ENCODE data around the gene PDE4DIP.
"Not testable (repeated sequence)": the region's sequence is repeated elsewhere in the genome, so short reads cannot be mapped to it uniquely, and the experiment has no call there.

PDE4DIP gene

DNA sequence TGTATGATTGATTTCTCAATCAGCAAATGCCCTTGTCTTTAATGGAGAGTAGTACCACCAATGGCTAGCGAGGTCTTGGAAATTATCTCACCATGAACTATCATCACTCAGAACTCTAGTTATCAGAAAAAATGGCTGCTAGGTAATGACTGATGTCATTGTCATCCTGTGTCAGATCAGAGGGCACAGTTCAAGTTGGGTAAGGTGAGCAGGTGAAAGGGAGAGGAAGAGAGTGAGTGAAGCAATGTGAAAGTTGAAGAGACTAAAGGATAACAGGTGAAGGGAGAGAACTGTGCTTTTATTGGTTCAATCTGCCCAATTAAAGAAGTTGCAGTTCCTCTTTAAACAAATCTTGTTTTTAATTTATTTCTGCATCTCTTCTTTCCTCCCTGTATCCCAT lies 76.8 kb downstream of the PDE4DIP start:
- not testable (repeated sequence) for DNase-seq (ENCODE audit: low read depth)

DNA sequence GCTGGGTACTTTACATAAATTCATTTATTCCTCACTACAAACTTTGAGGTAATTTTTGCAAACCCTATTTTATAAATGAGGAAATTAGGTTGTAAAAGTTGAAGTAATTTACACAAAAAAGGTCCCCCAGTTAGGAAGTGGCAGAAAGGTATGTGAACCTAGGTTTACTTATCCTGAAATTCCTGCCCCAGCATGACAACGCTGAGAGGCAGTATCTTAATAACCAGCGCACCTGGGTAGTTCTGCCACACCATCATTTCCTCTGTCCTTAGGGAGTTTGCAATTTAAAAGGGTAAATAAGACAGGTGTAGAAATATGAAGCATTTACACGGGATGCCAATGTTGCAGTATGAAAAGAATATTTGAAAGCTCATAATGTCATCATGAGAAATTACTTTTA lies 79.6 kb downstream of the PDE4DIP start:
- not testable (repeated sequence) for DNase-seq (ENCODE audit: low read depth)

GRCh38 chr1:148927645-148928044 lies 83.4 kb downstream of the PDE4DIP start:
- not testable (repeated sequence) for DNase-seq (ENCODE audit: low read depth)

GRCh38 chr1:148929253-148929652 lies 85.0 kb downstream of the PDE4DIP start:
- not testable (repeated sequence) for DNase-seq (ENCODE audit: low read depth)

DNA sequence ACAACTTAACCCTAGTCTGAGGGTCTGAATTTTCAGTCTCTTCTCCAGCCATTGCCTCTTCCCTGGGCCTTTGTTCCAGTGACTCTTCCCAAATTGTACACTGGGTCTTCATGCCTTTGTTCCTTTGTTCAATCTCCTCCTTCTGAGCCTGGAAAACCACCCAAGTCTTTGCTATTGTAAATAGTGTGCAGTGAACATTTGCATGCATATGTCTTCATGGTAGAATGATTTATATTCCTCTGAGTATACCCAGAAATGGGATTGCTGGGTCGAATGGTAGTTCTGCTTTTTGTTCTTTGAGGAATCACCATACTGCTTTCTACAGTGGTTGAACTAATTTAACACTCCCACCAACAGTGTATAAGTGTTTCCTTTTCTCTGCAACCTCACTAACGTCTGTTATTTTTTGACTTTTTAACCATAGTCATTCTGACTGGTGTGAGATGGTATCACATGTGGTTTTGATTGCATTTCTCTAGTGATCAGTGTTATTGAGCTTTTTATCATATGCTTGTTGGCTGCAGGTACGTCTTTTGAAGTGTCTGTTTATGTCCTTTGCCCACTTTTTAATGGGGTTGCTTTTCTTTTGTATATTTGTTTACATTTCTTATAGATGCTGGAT lies 91.3 kb downstream of the PDE4DIP start:
- DNase-seq (ENCODE audit: low read depth) = not testable (repeated sequence)

GRCh38 chr1:148942906-148943305 lies 98.7 kb downstream of the PDE4DIP start:
- DNase-seq (ENCODE audit: low read depth) = not testable (repeated sequence)

- not testable (repeated sequence) for DNase-seq (ENCODE audit: low read depth)
Measured at GRCh38 chr1:148945130-148945529, 100.9 kb downstream of the PDE4DIP start.

- not testable (repeated sequence) for DNase-seq (ENCODE audit: low read depth)
Measured at GRCh38 chr1:148948768-148949167, 104.5 kb downstream of the PDE4DIP start.

DNA sequence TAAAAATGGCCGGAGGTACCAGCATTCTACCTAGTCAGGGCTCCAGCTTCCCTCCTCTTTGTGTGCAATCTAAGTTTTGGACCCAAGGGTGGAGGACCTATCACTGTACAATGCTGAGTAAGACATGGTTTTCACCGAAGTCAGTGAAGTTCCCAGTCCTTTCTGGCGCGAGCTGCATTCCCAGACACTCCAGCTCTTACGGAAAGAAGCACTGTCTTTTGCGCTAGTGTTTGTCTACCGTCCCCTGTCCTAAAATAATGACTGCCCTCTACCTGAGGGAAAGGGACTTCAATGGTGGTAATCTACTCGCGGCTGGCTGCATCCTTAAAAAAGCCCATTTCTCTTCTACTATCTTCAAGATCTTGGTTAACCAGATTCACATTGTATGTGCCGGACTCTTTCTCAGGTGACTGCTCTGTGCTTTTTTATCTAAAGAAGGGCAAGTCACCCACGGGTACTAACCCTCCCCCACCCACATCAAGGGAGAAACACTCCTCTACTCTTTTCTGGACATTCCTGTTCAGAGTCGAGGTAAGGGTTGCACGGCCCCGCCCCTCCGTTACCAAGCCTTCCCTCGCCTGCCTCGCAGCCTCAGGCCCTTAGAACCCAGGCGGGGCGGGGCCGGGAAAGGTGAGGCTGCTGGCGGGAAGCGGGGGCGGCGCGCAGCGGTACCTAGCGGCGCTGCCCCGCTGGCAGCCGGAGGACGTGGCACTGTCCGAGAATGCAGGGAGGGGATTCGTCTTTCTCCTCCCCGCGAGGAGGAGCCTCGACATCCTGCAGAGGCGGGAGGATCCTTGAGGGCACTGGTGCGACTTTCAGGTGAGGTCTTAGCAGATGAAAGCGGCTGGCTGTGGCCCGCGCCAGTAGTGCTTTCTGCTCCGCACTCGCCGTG lies 107.4 kb downstream of the PDE4DIP start:
- peak; percentile 65 for DNase-seq (ENCODE audit: low read depth)

DNA sequence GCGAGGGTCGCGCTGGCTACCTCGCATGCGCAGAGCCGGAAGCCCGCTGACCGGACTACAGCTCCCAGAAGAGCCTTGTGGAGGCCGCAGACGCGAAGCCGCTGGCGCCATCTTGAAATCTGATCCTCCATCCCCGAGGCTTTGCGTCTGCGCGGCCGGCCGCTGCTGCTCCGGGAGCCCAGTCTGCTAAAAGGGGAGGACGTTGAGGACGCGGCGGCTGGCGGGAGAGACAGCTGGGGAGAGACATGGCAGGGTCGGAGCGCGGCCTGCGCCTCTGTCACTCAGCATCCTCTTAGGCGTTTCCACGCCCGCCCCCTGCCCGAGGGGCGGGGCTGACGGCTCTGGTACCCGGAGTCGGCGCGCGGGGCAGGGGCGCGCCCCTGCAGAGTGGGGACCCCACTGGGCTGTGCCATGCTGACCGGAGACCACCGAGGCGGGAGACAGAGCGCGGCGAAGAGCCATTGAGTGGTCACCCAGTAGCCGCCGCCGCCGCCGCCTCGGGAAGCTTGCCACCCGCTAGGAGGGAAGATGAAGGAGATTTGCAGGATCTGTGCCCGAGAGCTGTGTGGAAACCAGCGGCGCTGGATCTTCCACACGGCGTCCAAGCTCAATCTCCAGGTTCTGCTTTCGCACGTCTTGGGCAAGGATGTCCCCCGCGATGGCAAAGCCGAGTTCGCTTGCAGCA lies 108.2 kb downstream of the PDE4DIP start:
- not testable (repeated sequence) for DNase-seq (ENCODE audit: low read depth)

DNA sequence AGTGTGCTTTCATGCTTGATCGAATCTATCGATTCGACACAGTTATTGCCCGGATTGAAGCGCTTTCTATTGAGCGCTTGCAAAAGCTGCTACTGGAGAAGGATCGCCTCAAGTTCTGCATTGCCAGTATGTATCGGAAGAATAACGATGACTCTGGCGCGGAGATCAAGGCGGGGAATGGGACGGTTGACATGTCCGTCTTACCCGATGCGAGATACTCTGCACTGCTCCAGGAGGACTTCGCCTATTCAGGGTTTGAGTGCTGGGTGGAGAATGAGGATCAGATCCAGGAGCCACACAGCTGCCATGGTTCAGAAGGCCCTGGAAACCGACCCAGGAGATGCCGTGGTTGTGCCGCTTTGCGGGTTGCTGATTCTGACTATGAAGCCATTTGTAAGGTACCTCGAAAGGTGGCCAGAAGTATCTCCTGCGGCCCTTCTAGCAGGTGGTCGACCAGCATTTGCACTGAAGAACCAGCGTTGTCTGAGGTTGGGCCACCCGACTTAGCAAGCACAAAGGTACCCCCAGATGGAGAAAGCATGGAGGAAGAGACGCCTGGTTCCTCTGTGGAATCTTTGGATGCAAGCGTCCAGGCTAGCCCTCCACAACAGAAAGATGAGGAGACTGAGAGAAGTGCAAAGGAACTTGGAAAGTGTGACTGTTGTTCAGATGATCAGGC lies 108.8 kb downstream of the PDE4DIP start:
- not testable (repeated sequence) for DNase-seq (ENCODE audit: low read depth)

DNA sequence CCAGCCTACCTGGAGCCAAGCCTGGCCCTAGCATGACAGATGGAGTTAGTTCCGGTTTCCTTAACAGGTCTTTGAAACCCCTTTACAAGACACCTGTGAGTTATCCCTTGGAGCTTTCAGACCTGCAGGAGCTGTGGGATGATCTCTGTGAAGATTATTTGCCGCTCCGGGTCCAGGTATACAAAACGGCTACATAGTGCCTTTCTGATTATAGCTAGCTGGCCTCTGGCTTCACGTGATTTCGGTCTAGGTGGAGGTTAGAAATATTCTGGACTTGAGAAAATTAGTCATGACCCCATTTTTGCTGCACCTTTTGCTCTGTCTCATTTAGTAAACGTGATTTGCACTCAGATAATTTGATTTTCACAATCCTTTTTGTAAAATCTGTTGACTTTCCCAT lies 109.5 kb downstream of the PDE4DIP start:
- not testable (repeated sequence) for DNase-seq (ENCODE audit: low read depth)

GRCh38 chr1:148958343-148958742 lies 114.1 kb downstream of the PDE4DIP start:
- DNase-seq (ENCODE audit: low read depth) = not testable (repeated sequence)

GRCh38 chr1:148960212-148961000 lies 116.2 kb downstream of the PDE4DIP start:
- DNase-seq (ENCODE audit: low read depth) = not testable (repeated sequence)

GRCh38 chr1:148962127-148962857 lies 118.1 kb downstream of the PDE4DIP start:
- not testable (repeated sequence) for DNase-seq (ENCODE audit: low read depth)

DNA sequence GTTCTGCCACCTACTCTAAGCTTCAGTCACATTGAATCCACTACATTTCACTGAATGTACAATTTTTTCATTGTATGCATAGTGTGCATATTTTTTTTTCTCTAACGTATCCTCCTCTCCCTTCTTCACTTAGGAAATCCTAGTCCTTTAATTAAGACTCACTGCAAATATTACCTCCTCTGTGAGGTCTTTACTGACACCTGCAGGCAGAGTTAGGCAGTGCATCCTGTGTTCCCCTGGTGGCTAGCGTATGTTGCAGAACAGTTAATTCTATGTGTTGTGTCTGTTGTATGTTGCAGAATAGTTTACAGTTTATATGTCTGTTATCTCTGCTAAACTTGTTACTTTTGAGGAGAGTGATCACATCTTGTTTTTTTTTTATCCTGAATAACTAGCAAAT lies 121.9 kb downstream of the PDE4DIP start:
- not testable (repeated sequence) for DNase-seq (ENCODE audit: low read depth)

- DNase-seq (ENCODE audit: low read depth) = not testable (repeated sequence)
Measured at GRCh38 chr1:148967580-148967979, 123.4 kb downstream of the PDE4DIP start.

- not testable (repeated sequence) for DNase-seq (ENCODE audit: low read depth)
Measured at GRCh38 chr1:148968682-148969081, 124.5 kb downstream of the PDE4DIP start.

- DNase-seq (ENCODE audit: low read depth) = not testable (repeated sequence)
Measured at GRCh38 chr1:148969126-148969525, 124.9 kb downstream of the PDE4DIP start.

GRCh38 chr1:148975453-148975852 lies 131.2 kb downstream of the PDE4DIP start:
- not testable (repeated sequence) for DNase-seq (ENCODE audit: low read depth)
